ENCODE data around the gene ALDH1A2. TPM values are rescaled to one million over a fixed set of nuclear protein-coding genes. Genes with fewer than 3 reads are reported as not detected.
A peak's percentile ranks its signal among the peaks of the same experiment; 100 is the strongest.
"Not testable (repeated sequence)": the region's sequence is repeated elsewhere in the genome, so short reads cannot be mapped to it uniquely, and the experiment has no call there.

Gene ALDH1A2
- total RNA-seq, 4 donors from 2014 or later: 47.9 to 128 (median 109) TPM

DNA sequence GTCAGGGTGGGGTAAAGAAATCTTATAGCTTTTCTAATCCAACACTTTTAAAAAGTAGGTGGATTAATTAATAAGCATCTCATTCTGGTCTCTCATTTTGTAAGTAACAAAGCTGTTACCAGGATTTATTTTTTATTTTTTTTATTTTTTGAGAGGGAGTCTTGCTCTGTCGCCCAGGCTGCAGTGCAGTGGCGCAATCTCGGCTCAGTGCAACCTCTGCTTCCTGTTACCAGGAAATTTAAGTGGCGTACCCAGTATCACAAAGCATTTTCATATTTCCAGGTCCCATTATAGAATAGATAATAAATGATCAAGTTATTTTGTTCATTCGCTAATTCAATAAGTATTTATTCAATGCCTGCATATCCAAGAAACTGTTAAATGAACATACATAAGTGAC is 13.2 kb downstream of the ALDH1A2 start:
- TF ChIP-seq, protein P1, sequence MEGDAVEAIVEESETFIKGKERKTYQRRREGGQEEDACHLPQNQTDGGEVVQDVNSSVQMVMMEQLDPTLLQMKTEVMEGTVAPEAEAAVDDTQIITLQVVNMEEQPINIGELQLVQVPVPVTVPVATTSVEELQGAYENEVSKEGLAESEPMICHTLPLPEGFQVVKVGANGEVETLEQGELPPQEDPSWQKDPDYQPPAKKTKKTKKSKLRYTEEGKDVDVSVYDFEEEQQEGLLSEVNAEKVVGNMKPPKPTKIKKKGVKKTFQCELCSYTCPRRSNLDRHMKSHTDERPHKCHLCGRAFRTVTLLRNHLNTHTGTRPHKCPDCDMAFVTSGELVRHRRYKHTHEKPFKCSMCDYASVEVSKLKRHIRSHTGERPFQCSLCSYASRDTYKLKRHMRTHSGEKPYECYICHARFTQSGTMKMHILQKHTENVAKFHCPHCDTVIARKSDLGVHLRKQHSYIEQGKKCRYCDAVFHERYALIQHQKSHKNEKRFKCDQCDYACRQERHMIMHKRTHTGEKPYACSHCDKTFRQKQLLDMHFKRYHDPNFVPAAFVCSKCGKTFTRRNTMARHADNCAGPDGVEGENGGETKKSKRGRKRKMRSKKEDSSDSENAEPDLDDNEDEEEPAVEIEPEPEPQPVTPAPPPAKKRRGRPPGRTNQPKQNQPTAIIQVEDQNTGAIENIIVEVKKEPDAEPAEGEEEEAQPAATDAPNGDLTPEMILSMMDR (IDR thresholded peaks at IDR 0.05): no peak
- TF ChIP-seq POLR2A (IDR thresholded peaks at IDR 0.05): no peak
- H3K4me1 ChIP-seq: no peaks in the 10 kb centered on the region
- no peak for DNase-seq

DNA sequence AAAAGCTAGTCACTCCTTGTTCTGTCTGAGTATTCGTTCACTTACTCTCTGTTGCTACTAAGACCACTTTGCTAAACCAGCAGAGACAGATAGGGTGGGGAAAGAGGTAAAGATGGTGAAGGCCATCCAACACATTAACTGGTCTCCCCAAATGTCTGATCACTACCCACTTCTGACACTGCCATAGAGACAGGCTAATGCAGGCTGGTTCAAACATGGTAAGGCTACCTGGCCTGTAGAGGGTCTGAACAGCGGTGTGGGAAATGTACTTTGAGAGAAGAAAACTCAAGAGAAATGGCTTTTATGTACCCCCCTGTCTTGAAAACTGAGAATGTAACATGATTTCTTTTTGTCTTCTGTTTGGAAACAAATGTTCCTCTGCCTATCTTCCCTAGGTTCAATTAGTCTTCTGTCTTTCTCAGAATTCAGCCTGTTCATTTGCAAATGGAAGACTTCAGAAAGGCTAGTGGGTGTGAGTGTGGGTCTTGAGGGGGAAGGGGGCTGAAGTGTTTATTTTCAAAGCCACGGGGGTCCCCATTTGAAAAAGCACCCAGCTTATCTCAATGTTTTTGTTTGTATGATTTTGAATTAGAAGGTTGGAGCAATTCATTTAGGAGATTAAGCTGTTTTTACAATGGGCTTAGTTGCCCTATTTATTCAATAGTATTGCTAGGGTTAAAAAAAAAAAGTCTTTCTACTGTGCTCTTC is 15.8 kb downstream of the ALDH1A2 start:
- Histone ChIP-seq H3K27me3 (no peaks in the 10 kb centered on the region), H3K9me3 (no peaks in the 10 kb centered on the region), H3K27ac (no peak overlapping the region), H3K4me1 (no peaks in the 10 kb centered on the region), H3K36me3 (no peaks in the 10 kb centered on the region), H3K4me3 (no peak overlapping the region)
- no peak for DNase-seq
- TF ChIP-seq, protein P1 (IDR thresholded peaks at IDR 0.05): no peak
- no peak for TF ChIP-seq POLR2A (IDR thresholded peaks at IDR 0.05)
- intact Hi-C loops (cut with DNase I; ENCODE audit: low total_unique reads): no loop called here

More for the DNA sequence above, 13.2 kb downstream of the ALDH1A2 start:
- no peaks in the 10 kb centered on the region for H3K36me3 ChIP-seq
- no peak overlapping the region for H3K27ac ChIP-seq
- no peaks in the 10 kb centered on the region for H3K9me3 ChIP-seq
- no peak overlapping the region for H3K4me3 ChIP-seq
- intact Hi-C loops (cut with DNase I; ENCODE audit: low total_unique reads): no loop called here
- H3K27me3 ChIP-seq: no peaks in the 10 kb centered on the region

DNA sequence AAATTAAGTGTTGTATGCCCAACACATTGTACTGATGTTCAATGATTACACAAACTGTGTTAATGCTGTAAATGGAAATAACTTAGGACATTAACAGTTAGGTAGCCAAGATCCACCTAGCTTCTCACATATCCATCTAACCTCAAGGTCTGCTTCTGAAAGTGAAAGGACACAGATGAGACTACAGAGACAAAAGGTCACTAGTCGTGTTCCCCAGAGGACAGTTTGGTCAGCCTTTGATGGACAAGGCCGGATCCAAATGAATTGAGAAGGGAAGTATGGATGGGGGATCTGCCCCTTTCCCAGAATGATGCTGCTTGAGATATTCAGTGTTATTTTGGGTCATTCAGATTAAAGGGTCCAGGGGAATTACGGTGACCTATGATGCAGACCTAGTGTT is 17.2 kb downstream of the ALDH1A2 start:
- Histone ChIP-seq H3K27ac (no peak overlapping the region), H3K4me3 (no peak overlapping the region), H3K9me3 (no peaks in the 10 kb centered on the region), H3K4me1 (peaks cover 0 to 3% of the 10 kb centered on the region in 2 donors), H3K36me3 (no peaks in the 10 kb centered on the region), H3K27me3 (no peaks in the 10 kb centered on the region)
- TF ChIP-seq, protein P1 (IDR thresholded peaks at IDR 0.05): no peak
- TF ChIP-seq POLR2A (IDR thresholded peaks at IDR 0.05): no peak
- no peak for DNase-seq
- intact Hi-C loops (cut with DNase I; ENCODE audit: low total_unique reads): no loop called here

DNA sequence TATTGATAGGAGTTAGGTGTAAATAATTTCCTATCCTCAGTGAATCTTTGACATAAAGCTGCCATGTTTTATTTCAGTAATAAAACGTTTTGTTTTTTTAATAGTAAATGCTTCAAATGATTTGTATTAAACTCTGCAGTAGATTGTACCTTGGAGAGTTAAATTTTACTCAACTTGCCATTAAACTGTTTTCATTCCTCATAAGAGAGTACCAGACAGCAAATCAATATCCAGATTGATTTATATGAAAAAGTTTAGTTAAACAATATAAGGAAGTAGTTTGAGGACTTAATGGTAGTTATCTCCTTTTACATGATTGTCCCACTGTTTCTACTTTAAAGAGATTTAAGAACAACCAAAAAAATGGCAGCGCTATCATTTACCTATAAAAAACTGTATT is 18.4 kb downstream of the ALDH1A2 start:
- no peak for DNase-seq
- Histone ChIP-seq H3K4me1 (peaks cover 0 to 3% of the 10 kb centered on the region in 2 donors), H3K9me3 (no peaks in the 10 kb centered on the region), H3K36me3 (no peaks in the 10 kb centered on the region), H3K4me3 (no peak overlapping the region), H3K27ac (peak overlapping the region in 1 of 2 donors; percentile 36), H3K27me3 (no peaks in the 10 kb centered on the region)
- no peak for TF ChIP-seq POLR2A (IDR thresholded peaks at IDR 0.05)
- TF ChIP-seq, protein P1 (IDR thresholded peaks at IDR 0.05): no peak
- intact Hi-C loops (cut with DNase I; ENCODE audit: low total_unique reads): no loop called here

DNA sequence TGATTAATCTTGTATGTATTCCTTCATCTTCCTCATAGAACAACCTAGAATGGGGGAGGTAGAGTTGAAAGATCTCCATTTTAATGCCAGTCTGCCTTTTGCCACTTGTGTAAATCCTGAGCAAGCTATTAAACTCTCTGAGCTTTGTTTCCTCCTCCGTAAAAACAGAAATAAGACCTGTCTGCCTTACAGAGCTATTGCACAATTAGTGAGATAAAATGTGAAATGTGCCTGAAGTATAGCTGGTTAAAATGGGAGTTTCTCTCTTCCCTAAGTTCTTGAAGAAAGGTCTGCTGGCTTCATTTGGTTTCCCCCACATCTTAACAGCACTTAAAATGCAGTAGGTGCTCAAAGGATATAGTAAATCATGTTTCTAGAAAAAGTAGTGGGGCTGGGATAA is 19.0 kb downstream of the ALDH1A2 start:
- peaks cover 0 to 3% of the 10 kb centered on the region in 2 donors for H3K4me1 ChIP-seq
- H3K4me3 ChIP-seq: no peak overlapping the region
- H3K27ac ChIP-seq: peak overlapping the region in 1 of 2 donors; percentile 36
- no peaks in the 10 kb centered on the region for H3K9me3 ChIP-seq
- H3K27me3 ChIP-seq: no peaks in the 10 kb centered on the region
- intact Hi-C loops (cut with DNase I; ENCODE audit: low total_unique reads): no loop called here
- H3K36me3 ChIP-seq: no peaks in the 10 kb centered on the region
- TF ChIP-seq, protein P1 (IDR thresholded peaks at IDR 0.05): no peak
- TF ChIP-seq POLR2A (IDR thresholded peaks at IDR 0.05): no peak
- DNase-seq: no peak

DNA sequence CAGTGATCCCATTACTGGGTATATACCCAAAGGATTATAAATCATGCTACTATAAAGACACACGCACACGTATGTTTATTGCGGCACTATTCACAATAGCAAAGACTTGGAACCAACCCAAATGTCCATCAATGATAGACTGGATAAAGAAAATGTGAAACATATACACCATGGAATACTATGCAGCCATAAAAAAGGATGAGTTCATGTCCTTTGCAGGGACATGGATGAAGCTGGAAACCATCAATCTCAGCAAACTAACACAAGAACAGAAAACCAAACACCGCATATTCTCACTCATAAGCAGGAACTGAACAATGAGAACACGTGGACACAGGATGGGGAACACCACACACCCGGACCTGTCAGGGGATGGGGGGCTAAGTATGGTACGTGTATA is 20.1 kb downstream of the ALDH1A2 start:
- intact Hi-C loops (cut with DNase I; ENCODE audit: low total_unique reads); H3K4me3 ChIP-seq; H3K9me3 ChIP-seq; H3K36me3 ChIP-seq; H3K4me1 ChIP-seq; H3K27me3 ChIP-seq; H3K27ac ChIP-seq; DNase-seq: not testable (repeated sequence)
